HG03064 (cell line): Measurements from ENCODE around the gene TENM3.

Source experiments
- ATAC-seq: cut with Tn5 transposase; IDR thresholded peaks from one replicate; pipeline ENCODE4 v1.9.1; 2021; ENCODE audit warnings: low read depth; ENCODE audit not compliant: unreplicated experiment

Gene TENM3

GRCh38 chr4:182278729-182279128 lies 35.5 kb downstream of the TENM3 start:
- no peak for ATAC-seq

GRCh38 chr4:182280436-182281111 lies 37.4 kb downstream of the TENM3 start:
- no peak for ATAC-seq

- ATAC-seq, result no peak
These were observed 42.8 kb downstream of the TENM3 start for GRCh38 chr4:182286035-182286434.

- no peak for ATAC-seq
These were observed 43.7 kb downstream of the TENM3 start for GRCh38 chr4:182286931-182287330.

GRCh38 chr4:182288534-182288933 lies 45.3 kb downstream of the TENM3 start:
- ATAC-seq, result no peak

GRCh38 chr4:182289809-182290208 lies 46.6 kb downstream of the TENM3 start:
- no peak for ATAC-seq

- no peak for ATAC-seq
These were observed 48.0 kb downstream of the TENM3 start for GRCh38 chr4:182291175-182291574.

GRCh38 chr4:182291597-182292270 lies 48.5 kb downstream of the TENM3 start:
- no peak for ATAC-seq

GRCh38 chr4:182292612-182293011 lies 49.4 kb downstream of the TENM3 start:
- ATAC-seq, result no peak

- no peak for ATAC-seq
These were observed 50.6 kb downstream of the TENM3 start for GRCh38 chr4:182293691-182294255.

GRCh38 chr4:182294451-182294850 lies 51.2 kb downstream of the TENM3 start:
- ATAC-seq, result no peak

- no peak for ATAC-seq
These were observed 54.5 kb downstream of the TENM3 start for GRCh38 chr4:182297659-182298058.

- ATAC-seq, result no peak
These were observed 58.5 kb downstream of the TENM3 start for GRCh38 chr4:182301736-182302135.

GRCh38 chr4:182303847-182304246 lies 60.6 kb downstream of the TENM3 start:
- ATAC-seq, result no peak

- ATAC-seq, result no peak
These were observed 63.7 kb downstream of the TENM3 start for GRCh38 chr4:182306792-182307507.

- no peak for ATAC-seq
These were observed 64.5 kb downstream of the TENM3 start for GRCh38 chr4:182307746-182308145.

GRCh38 chr4:182309877-182310276 lies 66.7 kb downstream of the TENM3 start:
- ATAC-seq, result no peak

- no peak for ATAC-seq
These were observed 67.1 kb downstream of the TENM3 start for GRCh38 chr4:182310316-182310715.

GRCh38 chr4:182310962-182311361 lies 67.8 kb downstream of the TENM3 start:
- ATAC-seq, result no peak

GRCh38 chr4:182314537-182314936 lies 71.3 kb downstream of the TENM3 start:
- no peak for ATAC-seq

- ATAC-seq, result no peak
These were observed 75.1 kb downstream of the TENM3 start for GRCh38 chr4:182318256-182318655.
